Stimulated activated CD4-positive, alpha-beta T cell treated with anti-CD3 and anti-CD28 coated beads, Interleukin-2, amount 100 ng/mL, for 24 hours (primary cell): ENCODE results near the gene RPS19BP1.
A peak's percentile ranks its signal among the peaks of the same experiment; 100 is the strongest.
"Not testable (repeated sequence)": the region's sequence is repeated elsewhere in the genome, so short reads cannot be mapped to it uniquely, and the experiment has no call there.

Experiments used
- DNase-seq, 2 donors: peaks; one replicate each; pipeline ENCODE4 v3.0.0-alpha.2; 2020

RPS19BP1 gene

GRCh38 chr22:39527481-39527961, 5.0 kb downstream of the RPS19BP1 start:
- DNase-seq, result no peak

- DNase-seq, result peak; percentile 32 to 34
Measured at GRCh38 chr22:39526736-39527171, 5.8 kb downstream of the RPS19BP1 start.

- DNase-seq, result no peak
Measured at GRCh38 chr22:39525658-39525975, 6.9 kb downstream of the RPS19BP1 start.

GRCh38 chr22:39524753-39525657, 7.5 kb downstream of the RPS19BP1 start:
- peak in 1 of 2 donors; percentile 21 for DNase-seq

GRCh38 chr22:39524089-39524752, 8.3 kb downstream of the RPS19BP1 start:
- DNase-seq, result peak in 1 of 2 donors; percentile 25

GRCh38 chr22:39522567-39523300, 9.8 kb downstream of the RPS19BP1 start:
- DNase-seq, result peak; percentile 25 to 38

GRCh38 chr22:39522091-39522490, 10.5 kb downstream of the RPS19BP1 start:
- DNase-seq, result not testable (repeated sequence)

- peak; percentile 27 to 32 for DNase-seq
Measured at GRCh38 chr22:39521106-39521885, 11.3 kb downstream of the RPS19BP1 start.

- peak; percentile 91 to 92 for DNase-seq
Measured at GRCh38 chr22:39520226-39521105, 12.1 kb downstream of the RPS19BP1 start, which contains the start of gene ATF4. Gene ATF4, plus strand, starts transcription at chr22:39520562. Its CDS starts 884 bp downstream, at chr22:39521446.

- peak; percentile 95 for DNase-seq
Measured at GRCh38 chr22:39519681-39520225, 12.8 kb downstream of the RPS19BP1 start.

- peak; percentile 52 for DNase-seq
Measured at GRCh38 chr22:39518996-39519680, 13.4 kb downstream of the RPS19BP1 start.

GRCh38 chr22:39518144-39518786, 14.3 kb downstream of the RPS19BP1 start:
- DNase-seq, result no peak

GRCh38 chr22:39517470-39517869, 15.1 kb downstream of the RPS19BP1 start:
- DNase-seq, result no peak

- DNase-seq, result no peak
Measured at GRCh38 chr22:39515266-39516050, 17.1 kb downstream of the RPS19BP1 start.

- peak; percentile 65 to 69 for DNase-seq
Measured at GRCh38 chr22:39514373-39514973, 18.1 kb downstream of the RPS19BP1 start.

GRCh38 chr22:39513791-39514190, 18.8 kb downstream of the RPS19BP1 start:
- DNase-seq, result no peak

GRCh38 chr22:39512026-39512425, 20.5 kb downstream of the RPS19BP1 start:
- DNase-seq, result no peak

- no peak for DNase-seq
Measured at GRCh38 chr22:39511226-39511625, 21.3 kb downstream of the RPS19BP1 start.
